GM18868 (cell line): Measurements from ENCODE around the gene NAALADL2.
A peak's percentile ranks its signal among the peaks of the same experiment; 100 is the strongest.
"Not testable (repeated sequence)": the region's sequence is repeated elsewhere in the genome, so short reads cannot be mapped to it uniquely, and the experiment has no call there.

ENCODE experiments used
- ATAC-seq: cut with Tn5 transposase; IDR thresholded peaks from one replicate; pipeline ENCODE4 v1.9.1; 2021; ENCODE audit warnings: mild to moderate bottlenecking, moderate library complexity; ENCODE audit not compliant: unreplicated experiment

Gene NAALADL2

DNA sequence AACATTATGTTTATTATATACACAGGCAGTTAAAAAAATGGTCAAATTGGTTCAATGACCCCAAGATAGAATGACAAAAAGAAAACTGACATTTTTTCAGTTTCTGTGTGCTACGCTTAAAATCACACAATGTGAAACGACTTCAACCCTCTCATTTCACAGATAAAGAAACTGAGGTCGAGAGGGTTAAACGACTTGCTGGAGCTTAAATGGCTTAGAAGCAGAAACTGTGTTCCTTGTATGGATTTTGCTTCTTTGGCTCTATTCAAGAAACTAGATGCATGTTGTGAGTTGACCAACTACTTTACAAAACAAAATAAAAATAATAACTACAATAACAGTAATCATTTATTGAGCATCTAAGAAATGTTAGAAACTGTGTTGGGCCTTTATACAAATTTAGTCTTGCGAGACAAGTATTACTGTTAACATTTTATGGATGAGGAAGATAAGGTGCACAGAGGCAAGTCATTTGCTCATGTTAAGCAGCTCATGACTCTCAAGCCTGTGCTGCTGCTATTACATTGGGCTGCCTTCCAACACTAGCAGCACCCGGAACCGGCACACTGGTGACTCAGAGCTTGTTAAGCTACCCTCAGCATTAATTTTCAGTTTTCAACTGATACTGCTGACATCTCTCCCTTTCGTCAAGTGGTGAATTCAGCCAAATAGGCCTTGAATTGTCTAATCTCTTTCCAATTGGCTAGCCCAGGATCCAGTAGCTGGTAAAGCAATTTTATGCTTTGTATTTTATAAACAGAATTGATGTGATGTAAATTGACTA lies 487.6 kb downstream of the NAALADL2 start:
- ATAC-seq = no peak

DNA sequence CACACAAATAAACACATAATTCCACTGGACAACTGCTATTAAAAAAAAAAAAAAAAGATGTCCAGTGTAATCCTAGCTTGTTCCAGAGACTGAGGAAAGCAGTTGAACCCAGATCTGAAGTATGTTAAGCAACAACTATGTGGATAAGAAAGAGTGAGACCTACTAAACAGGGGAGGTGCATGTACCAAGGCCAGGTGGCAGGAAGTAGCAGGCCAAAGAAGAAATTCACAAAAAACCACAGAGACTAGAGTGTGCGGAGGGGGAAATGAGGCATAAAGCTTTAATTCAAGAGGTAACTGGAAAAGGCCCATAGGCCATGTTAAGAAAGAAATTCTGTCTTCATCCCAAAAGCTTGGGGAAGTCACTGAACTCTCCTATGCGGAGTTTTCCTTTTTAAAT lies 490.0 kb downstream of the NAALADL2 start:
- ATAC-seq = peak; percentile 76

DNA sequence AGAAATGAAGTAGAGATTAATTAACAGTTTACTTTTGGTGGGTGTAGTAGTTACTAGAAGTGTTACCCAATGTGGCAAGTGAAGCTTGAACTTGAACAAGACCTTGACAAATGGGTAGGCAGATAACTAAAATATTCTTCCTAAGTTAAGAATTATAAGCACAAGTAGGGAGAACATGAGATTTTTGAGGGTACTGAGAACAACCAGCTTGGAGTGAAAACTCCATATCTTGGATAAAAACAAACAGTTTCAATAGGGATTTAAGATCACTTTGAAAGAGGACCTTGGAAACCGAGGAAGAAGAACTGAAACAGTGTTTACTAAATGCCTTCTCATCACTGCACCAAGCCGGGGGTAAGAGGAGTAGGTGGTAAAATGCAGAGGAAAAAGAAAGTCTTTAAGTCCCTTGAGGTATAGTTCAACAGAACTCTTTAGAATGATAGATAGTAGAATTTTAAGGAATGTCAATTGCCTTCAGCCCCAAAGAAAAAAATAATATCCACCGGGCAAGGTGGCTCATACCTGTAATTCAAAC lies 496.7 kb downstream of the NAALADL2 start:
- peak; percentile 61 for ATAC-seq

DNA sequence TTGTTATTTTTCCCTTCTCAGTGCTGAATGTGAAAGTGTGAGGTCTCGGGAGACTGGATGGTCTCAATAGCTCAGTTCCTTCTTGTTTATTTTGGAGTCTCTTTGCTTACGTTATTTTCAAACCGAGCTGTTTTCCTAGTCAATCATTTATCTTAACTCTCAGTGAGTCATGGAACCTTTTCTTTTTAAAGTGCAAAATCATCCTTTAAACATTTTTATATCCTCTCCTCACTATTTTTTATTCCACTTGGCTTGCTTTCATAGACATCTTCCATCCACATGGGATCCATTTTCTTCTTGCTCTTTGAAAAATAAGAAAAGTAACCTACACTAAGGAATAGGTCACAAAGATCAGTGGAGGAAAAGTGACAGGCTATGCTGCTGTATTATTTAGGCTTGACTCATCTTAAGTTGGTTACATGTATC lies 497.8 kb downstream of the NAALADL2 start:
- no peak for ATAC-seq

DNA sequence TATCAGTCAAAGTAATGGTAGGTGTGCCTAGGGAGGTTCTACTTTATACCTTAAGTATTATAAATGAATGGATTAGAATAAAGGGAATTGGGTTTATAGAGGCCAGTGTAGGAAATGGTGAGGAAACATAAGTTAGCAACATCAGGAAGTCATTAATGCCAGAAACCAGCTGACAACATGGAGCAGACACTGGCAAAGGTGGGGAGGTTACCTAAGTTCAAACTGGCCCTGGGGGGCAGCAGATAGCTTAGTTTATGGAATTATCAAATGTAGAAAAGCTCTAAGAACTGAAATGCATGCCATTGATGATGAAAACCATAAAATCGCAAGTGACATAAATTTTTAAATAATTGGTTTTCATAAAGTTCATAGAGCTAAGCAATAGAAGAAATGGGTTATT lies 498.6 kb downstream of the NAALADL2 start:
- ATAC-seq = no peak

DNA sequence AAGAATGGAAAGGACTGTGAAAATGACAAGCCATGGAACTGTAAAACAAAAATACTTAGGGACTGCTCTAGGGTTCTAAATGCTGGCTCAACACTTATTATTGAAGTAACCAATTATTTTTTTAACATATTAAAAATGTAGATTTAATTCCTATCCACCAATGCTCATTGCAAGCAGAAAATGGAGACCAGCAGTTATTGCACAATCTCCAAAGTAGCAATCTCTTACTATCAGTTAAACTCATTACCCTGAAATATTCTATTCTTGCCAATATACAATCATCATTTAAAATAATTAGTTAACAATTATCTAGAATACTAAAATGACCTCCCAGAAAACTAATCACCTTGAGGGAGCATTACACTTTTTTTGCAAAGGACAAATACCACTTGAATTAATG lies 499.8 kb downstream of the NAALADL2 start:
- no peak for ATAC-seq

DNA sequence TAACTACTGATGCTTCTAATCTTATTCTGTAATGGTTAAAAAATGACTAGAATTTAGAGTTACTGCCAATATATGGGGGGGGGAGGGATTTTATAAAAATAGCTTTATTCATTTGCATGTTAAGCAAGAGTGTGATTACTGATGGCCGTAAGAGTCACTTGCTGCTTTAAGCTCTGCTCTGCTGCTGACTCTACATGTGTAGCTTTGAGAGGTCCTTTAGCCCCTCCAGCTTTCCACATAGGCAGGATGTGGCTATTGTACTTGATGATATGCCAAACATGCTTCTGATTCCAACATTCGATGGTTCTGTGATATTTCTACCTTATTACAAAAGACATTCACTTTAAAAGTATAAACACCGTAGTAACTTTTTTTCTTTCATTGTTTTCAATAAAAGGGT lies 511.3 kb downstream of the NAALADL2 start:
- ATAC-seq = not testable (repeated sequence)

DNA sequence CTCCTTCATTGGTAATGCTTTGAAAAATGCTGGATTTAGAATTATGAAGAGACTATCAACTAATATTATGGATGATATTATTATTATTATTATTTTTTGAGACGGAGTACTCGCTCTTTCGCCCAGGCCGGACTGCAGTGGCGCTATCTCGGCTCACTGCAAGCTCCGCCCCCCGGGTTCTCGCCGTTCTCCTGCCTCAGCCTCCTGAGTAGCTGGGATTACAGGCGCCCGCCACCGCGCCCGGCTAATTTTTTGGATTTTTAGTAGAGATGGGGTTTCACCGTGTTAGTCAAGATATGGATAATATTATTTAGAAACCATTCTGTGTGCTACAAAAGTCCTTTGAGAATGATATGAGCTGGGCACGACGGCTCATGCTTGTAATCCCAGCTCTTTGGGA lies 512.1 kb downstream of the NAALADL2 start:
- not testable (repeated sequence) for ATAC-seq

DNA sequence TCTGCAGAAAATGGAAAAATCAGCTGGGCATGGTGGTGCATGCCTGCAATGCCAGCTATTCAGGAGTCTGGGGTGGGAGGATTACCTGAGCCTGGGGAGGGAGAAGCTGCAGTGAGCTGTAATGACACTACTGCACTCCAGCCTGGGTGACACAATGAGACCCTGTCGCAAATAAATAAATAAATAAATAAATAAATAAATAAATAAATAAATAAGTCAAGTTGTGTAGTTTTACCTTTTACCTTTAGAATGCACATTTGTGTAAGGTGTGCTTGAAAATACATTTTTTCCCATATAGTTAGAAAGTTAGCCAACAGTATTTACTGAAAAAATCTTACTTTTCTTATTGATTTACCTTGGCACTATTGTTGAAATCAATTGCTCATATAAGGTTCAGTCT lies 515.6 kb downstream of the NAALADL2 start:
- ATAC-seq = no peak

DNA sequence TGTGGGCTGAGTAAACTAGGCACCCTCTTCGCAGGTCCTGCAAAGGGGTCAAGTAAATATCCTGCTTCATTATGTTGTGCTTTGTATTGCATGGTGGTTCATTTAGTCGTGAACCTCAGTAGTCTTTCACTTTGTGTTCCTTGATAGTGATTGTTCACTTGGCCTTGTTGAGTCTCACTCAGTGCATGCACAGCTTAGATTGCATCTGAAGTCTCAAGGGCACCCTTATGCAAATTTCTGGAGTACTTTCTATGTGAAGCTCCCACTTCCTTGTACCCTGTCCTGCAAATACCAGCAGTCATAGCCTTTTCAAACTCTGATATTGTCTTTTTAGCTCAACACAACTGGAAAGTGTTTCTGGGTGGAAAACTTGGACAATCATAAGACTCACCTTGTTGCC lies 519.2 kb downstream of the NAALADL2 start:
- peak; percentile 96 for ATAC-seq

DNA sequence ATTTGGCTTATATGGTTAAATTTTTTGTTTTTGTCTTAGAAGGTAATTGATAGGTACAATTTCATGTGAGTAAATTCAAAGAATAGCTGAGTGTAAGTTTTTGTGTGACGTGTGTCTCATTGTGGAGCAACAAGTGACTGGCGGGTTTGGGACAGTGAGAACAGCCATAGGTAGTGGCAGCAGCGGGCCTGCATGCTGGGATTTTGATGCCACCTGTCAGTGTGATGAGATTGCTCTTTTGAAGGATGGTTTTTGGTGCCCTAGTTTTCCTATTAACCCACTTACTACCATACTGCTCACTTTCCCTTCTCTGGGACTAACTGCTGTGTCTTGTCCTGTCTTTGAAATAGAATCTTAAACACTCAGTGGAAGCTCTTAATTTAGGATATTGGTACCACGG lies 522.6 kb downstream of the NAALADL2 start:
- ATAC-seq = no peak

DNA sequence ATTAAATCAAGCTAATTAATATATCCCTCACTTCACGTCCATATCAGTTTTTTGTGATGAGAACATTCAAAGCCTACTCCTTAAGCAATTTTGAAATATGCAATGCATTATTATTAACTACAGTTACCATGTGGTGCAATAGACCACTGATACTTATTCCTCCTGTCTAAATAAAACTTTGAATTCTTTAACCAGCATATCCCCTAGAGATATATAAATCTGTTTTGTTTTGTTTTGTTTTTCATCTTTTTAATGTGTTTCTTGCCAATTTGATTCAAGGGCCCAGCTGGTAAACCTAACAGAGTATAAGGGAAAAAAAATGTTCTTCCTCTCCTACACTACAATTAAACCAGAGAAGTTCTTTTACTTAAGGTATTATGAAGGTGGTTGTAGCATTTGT lies 524.2 kb downstream of the NAALADL2 start:
- no peak for ATAC-seq

DNA sequence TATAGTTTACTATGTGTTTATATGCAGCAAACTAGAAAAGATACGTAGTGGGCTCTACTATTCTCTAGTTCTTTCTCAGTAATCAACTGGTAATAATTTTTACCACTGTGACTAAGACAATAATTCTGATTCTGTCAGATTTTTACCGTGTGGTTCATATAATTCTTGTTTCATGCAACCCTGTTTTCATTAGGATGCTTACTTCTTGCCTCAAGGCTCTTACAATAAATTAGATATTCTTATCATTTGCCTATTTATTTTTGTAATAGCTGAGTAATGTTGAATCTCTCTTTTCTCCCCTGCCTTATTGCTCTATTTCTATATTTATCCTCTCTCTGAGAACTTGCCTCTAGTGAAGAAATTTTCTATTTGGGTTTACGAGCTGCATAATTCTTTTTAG lies 524.7 kb downstream of the NAALADL2 start:
- ATAC-seq = no peak

DNA sequence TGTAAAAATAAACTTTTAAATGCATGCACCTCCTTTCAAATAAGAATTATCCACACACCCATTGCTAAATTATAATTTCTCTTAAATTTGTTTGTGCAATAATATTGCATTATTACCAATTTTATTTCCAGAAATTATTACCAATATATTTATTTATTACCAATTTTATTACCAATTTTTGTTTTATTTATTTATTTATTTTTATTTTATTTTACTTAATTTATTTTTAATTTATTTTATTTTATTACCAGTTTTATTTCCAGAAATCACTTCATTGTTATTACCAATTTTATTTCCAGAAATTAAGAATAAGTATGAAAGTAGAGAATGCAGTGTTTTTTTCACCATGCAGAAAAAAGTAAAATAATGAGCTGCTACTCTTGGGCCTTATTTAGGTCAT lies 525.4 kb downstream of the NAALADL2 start:
- no peak for ATAC-seq

DNA sequence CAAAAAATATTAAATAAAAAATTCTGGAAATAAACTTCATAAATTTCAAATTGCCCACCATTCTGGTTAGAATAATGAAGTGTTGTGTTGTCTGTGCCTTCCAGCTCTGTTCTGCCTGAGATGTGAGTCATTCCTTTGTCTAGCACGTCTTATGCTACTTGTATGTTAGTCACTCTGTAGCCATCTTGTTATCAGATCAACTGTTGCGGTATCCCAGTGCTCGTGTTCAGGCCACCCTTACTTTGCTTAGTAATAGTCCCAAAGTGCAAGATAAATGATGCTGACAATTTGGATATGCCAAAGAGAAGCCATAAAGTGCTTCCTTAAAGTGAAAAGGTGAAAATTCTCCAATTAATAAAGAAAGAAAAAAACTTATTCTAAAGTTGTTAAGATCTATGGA lies 527.5 kb downstream of the NAALADL2 start:
- ATAC-seq = no peak

DNA sequence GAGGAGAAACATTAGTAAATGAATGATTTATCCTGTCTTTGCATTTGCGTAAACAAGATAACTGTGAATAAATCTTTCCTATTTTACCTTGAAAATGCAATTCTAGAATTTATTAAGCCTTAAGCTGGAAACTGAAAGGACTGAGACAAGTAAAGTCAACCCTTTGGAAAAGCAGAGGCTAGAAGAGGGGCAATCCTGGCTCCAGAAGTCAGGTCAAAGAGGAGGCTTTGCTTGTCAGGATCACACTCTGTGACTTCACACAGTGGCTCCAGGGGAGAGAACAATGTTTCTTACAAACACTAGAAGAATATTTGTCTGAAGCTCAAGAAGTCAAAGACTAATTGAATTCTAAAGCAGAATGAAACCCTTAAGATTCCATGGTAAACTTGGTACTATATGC lies 530.4 kb downstream of the NAALADL2 start:
- ATAC-seq = no peak

DNA sequence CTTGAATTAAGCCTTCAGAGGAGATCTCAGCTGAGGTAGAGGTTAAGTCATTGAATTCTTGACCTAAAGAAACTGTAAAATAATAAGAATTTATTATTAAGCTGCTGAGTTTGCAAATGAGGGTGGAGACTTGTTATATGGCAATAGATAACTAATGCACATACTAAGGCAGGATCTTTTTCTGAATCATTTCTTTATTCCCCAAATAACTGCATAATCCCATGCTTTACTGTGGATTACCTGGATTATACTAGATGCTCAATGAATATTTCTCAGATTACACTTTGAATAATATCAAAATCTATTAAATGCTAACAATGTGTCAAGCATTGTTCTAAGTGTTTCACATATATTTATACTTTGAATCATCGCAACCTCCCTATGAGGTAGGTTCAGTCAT lies 532.5 kb downstream of the NAALADL2 start:
- ATAC-seq = no peak

DNA sequence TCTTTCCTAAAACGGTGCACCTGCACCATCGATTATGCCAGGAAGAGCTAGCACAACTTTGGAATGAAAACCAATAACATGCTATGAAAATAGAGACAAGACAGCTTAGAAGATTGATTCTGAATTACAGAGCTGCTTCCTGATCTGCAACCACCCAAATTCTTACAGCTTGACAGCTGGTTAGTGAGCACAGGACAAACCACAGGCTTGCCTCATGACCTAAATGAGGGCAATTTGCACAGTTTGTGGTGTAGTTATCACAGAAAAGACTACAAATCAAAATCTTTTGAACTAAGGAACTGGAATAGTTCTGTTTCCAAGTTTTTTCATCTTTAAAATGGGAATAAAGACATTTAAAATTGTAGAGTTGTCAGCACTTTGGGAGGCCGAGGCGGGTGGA lies 533.5 kb downstream of the NAALADL2 start:
- ATAC-seq = no peak

DNA sequence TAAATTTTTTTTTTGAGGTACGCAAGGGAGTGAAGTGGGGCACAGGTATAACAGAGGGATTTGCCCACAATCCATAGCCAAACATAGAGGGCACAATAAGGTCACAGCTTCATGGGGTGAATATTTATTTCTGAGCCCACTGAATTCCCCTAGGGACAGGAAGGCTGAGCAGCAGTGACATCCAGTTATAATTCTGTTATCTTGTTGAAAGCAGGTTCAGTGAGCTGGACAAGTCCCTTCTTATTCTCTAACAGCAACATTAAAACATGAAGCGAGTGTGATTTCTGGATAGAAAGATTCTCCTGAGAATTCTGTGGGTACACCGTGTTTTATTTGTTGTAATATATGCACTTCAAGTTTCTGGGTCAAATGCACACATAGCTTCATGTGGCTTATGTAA lies 538.2 kb downstream of the NAALADL2 start:
- ATAC-seq = no peak

DNA sequence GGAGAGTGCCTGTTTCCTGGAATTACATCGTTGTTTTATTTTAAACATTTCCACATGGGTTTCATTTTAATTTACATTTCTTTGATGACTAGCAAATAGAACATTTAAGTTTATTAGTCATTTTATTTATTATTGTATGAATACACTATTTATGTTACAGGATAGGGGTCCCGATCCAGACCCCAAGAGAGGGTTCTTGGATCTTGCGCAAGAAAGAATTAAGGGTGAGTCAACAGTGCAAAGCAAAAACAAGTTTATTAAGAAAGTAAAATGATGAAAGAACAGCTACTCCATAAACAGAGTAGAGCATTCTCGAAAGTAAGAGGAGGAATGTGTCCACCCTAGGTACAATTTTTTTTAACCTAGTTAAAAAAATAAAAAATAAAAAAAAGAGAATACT lies 539.5 kb downstream of the NAALADL2 start:
- no peak for ATAC-seq

DNA sequence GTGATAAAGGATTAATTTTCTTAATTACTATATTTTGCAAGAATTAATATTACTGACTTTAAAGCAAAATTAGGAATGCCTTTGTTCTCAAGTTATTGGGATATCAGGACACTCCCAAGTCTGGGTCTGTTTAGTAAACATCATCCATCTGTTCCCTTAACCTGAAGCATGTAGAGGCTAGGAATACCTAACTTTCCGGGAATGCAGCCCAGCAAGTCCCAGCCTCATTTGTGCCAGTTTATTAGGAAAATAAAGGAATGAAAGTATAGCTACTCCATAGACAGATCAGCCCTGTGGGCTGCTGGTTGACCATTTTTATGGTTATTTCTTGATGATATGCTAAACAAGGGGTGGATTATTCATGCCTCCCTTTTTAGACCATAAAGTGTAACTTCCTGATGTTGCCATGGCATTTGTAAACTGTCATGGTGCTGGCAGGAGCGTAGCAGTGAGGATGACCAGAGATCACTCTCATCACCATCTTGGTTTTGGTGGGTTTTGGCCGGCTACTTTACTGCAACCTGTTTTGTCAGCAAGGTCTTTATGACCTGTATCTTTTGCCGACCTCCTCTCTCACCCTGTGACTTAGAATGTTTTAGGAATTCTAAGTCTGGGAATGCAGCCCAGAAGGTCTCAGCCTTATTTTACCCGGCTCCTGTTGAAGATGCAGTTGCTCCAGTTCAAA lies 540.2 kb downstream of the NAALADL2 start:
- ATAC-seq = no peak

DNA sequence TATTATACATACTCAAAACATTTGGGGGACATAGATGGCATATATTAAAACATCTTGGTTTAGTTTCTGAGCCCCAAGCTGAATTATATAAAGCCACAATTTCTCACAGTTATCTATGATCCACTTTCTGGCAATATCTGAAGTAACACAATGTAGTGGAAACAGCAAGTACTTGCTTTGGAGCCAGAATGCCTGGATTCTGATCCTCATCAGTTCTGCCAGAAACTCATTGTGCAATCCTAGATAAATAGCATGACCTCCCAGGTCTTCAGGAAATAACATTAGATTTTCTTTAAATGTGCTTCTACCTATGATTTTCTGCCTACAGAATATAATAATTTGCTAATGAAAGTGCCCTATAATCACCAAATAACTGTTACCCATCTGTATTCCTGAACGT lies 544.9 kb downstream of the NAALADL2 start:
- ATAC-seq = no peak
